CD4-positive, alpha-beta T cell (primary cell): ENCODE results near the gene SMURF2. TPM values are rescaled to one million over a fixed set of nuclear protein-coding genes. Genes with fewer than 3 reads are reported as not detected.

Experiments
- ATAC-seq: fragments of 200-7000 bp; cut with Tn5 transposase; one replicate; pipeline ENCODE4 v1.10.0; 2022; ENCODE audit warnings: mild to moderate bottlenecking; ENCODE audit not compliant: poor library complexity
- CTCF ChIA-PET: fragments of 350-600 bp; sonication (Branson Sonifier 250); formaldehyde crosslinking; loops from one replicate; lab custom pipeline; 2021; ENCODE audit warnings: antibody characterized with exemption, inconsistent platforms; lab: Charles Lee
- POLR2A ChIA-PET: fragments of 350-600 bp; sonication (Branson Sonifier 250); formaldehyde crosslinking; loops from one replicate; lab custom pipeline; 2021; ENCODE audit warnings: antibody characterized with exemption, inconsistent platforms; lab: Charles Lee
- DNase-seq, 14 experiments: peaks; one replicate each; pipeline ENCODE4 v3.0.0-alpha.2; 2013 to 2020; ENCODE audit warnings: mixed read lengths in 2 of 14
- H3K27ac ChIP-seq, 2 donors: one replicate each; pipeline versions ENCODE4 v1.5.1 to v1.7.0; 2013; ENCODE audit warnings: low read length in 2 of 2, low read depth in 1 of 2, mild to moderate bottlenecking in 1 of 2
- H3K27me3 ChIP-seq, 2 experiments: 1 replicate in 1 of 2; 2 replicates in 1 of 2; pipeline versions ENCODE4 v1.6.1 to v1.7.0; 2013; ENCODE audit warnings: low read length in 2 of 2, control low read depth in 1 of 2, mild to moderate bottlenecking in 1 of 2, moderate library complexity in 1 of 2; ENCODE audit not compliant: insufficient read depth in 2 of 2, control insufficient read depth in 1 of 2
- H3K36me3 ChIP-seq: one replicate; pipeline ENCODE4 v1.6.1; 2013; ENCODE audit warnings: low read length, control low read depth; ENCODE audit not compliant: insufficient read depth
- H3K4me1 ChIP-seq: one replicate; pipeline ENCODE4 v1.6.1; 2013; ENCODE audit warnings: low read length, control low read depth; ENCODE audit not compliant: insufficient read depth
- H3K4me3 ChIP-seq: one replicate; pipeline ENCODE4 v1.5.1; 2013; ENCODE audit warnings: mild to moderate bottlenecking, low read length, moderate library complexity
- H3K9me3 ChIP-seq, 2 experiments: 1 replicate in 1 of 2; 2 replicates in 1 of 2; pipeline versions ENCODE4 v1.6.1 to v1.7.0; 2013; ENCODE audit warnings: low read length in 2 of 2, mild to moderate bottlenecking in 2 of 2, control low read depth in 1 of 2, moderate library complexity in 1 of 2; ENCODE audit not compliant: control insufficient read depth in 1 of 2, insufficient read depth in 1 of 2
- H3K27ac Mint-ChIP-seq: one replicate; pipeline ENCODE4 v1.8.0; 2020; ENCODE audit warnings: mixed read lengths
- H3K27me3 Mint-ChIP-seq: one replicate; pipeline ENCODE4 v1.8.0; 2021; ENCODE audit warnings: mixed read lengths
- H3K36me3 Mint-ChIP-seq: one replicate; pipeline ENCODE4 v1.8.0; 2021; ENCODE audit warnings: low read depth, mixed read lengths
- H3K4me1 Mint-ChIP-seq: one replicate; pipeline ENCODE4 v1.8.0; 2021; ENCODE audit warnings: low read depth, mixed read lengths
- H3K4me3 Mint-ChIP-seq: one replicate; pipeline ENCODE4 v1.8.0; 2020; ENCODE audit warnings: mild to moderate bottlenecking, mixed read lengths
- H3K9me3 Mint-ChIP-seq: one replicate; pipeline ENCODE4 v1.8.0; 2020; ENCODE audit warnings: mixed read lengths
- intact Hi-C, 2 experiments: fragments of 100-400 bp; cut with DNase I in 1 of 2; cut with micrococcal nuclease in 1 of 2; formaldehyde crosslinking; loops; one replicate each; pipeline versions ENCODE4 v1.15.1 to v1.9.0; 2023 to 2025; cut with DNase I, micrococcal nuclease
- total RNA-seq, 174 experiments: library from RNA in 2 of 174; stranded (reverse) in 2 of 174; gene quantifications; one replicate each; pipeline ENCODE4 v1.2.3 and lab custom pipeline; 2021 to 2026
- TF ChIP-seq, protein P1 (sequence below): fragments of 200-600 bp; IDR thresholded peaks from one replicate; pipeline ENCODE4 v1.8.0; 2022; ENCODE audit warnings: antibody characterized with exemption, mild to moderate bottlenecking

The SMURF2 gene
- total RNA-seq, 2 experiments from 2014 or later, result 28.0 to 29.7 TPM

DNA sequence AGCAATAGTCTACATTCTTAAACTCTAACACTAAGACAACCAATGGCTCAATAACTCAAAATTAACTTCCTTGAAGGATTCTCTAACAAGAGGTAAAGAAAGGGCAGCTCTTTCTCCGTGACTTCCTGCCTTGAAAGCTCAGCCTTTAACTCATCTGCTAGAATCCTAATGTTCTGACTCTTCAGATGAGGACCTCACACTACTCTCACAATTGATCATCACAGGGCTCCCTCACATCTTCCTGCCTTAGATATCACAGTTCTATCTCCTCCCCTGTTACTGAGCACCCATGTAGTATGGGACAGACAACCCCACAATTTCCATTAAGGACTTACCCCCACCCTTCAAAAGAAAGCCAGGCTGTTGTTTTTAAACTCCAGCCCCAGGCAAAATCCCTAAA lies 33.5 kb downstream of the SMURF2 start:
- H3K9me3 Mint-ChIP-seq, result no peaks in the 10 kb centered on the region
- Histone ChIP-seq H3K9me3 (no peaks in the 10 kb centered on the region), H3K27me3 (no peaks in the 10 kb centered on the region), H3K4me1 (peaks cover 25% of the 10 kb centered on the region), H3K27ac (no peak overlapping the region), H3K36me3 (peaks cover 5% of the 10 kb centered on the region), H3K4me3 (no peak overlapping the region)
- no peaks in the 10 kb centered on the region for H3K27me3 Mint-ChIP-seq
- ChIA-PET POLR2A (interaction anchor here (1.1 kb wide), 1 partner anchor 122 kb away, joined by 3 read pairs; the partner anchor contains the start of gene CEP95), CTCF (interaction anchor here (1.8 kb wide), 1 partner anchor 20 kb away, joined by 5 read pairs; no protein-coding TSS in a partner anchor)
- intact Hi-C loops, result no loop called here
- H3K36me3 Mint-ChIP-seq, result peaks cover 9% of the 10 kb centered on the region
- TF ChIP-seq, protein P1, sequence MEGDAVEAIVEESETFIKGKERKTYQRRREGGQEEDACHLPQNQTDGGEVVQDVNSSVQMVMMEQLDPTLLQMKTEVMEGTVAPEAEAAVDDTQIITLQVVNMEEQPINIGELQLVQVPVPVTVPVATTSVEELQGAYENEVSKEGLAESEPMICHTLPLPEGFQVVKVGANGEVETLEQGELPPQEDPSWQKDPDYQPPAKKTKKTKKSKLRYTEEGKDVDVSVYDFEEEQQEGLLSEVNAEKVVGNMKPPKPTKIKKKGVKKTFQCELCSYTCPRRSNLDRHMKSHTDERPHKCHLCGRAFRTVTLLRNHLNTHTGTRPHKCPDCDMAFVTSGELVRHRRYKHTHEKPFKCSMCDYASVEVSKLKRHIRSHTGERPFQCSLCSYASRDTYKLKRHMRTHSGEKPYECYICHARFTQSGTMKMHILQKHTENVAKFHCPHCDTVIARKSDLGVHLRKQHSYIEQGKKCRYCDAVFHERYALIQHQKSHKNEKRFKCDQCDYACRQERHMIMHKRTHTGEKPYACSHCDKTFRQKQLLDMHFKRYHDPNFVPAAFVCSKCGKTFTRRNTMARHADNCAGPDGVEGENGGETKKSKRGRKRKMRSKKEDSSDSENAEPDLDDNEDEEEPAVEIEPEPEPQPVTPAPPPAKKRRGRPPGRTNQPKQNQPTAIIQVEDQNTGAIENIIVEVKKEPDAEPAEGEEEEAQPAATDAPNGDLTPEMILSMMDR, result no peak
- H3K27ac Mint-ChIP-seq, result peak overlapping the region; percentile 11
- DNase-seq (peak in 2 of 14 experiments; percentile 12 to 17), ATAC-seq (peak; percentile 49)
- peak overlapping the region; percentile 25 for H3K4me3 Mint-ChIP-seq
- peaks cover 71% of the 10 kb centered on the region for H3K4me1 Mint-ChIP-seq

DNA sequence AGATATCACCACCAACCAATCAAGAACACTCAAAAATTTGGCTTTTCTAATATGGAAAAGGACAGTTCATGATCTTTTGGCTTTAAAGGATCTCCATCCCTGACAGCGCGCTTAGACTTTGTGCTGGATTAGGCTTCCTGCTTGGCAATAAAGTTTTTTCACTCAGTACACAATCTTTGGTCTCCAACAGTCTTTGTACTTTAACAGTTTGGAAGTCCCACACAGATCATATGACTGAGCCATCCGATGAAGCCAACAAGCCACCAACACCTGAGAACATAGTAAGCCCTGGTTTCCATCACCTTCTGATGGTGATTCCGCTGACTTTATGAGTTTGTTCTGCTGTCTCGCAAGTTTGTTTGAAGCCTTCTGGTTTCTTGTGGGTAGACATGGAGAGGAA lies 34.3 kb downstream of the SMURF2 start:
- H3K27ac Mint-ChIP-seq, result peak overlapping the region; percentile 11
- peaks cover 16% of the 10 kb centered on the region for H3K36me3 Mint-ChIP-seq
- no peak overlapping the region for H3K4me3 Mint-ChIP-seq
- intact Hi-C loops, result no loop called here
- H3K9me3 ChIP-seq, result no peaks in the 10 kb centered on the region
- H3K27me3 ChIP-seq, result no peaks in the 10 kb centered on the region
- ATAC-seq (no peak), DNase-seq (peak in 1 of 14 experiments; percentile 9)
- no peak overlapping the region for H3K4me3 ChIP-seq
- TF ChIP-seq, protein P1, result no peak
- H3K36me3 ChIP-seq, result peaks cover 8% of the 10 kb centered on the region
- ChIA-PET POLR2A (no interaction called here), CTCF (no interaction called here)
- H3K27ac ChIP-seq, result no peak overlapping the region
- peaks cover 71% of the 10 kb centered on the region for H3K4me1 Mint-ChIP-seq
- H3K27me3 Mint-ChIP-seq, result no peaks in the 10 kb centered on the region
- no peaks in the 10 kb centered on the region for H3K9me3 Mint-ChIP-seq
- H3K4me1 ChIP-seq, result peaks cover 22% of the 10 kb centered on the region

DNA sequence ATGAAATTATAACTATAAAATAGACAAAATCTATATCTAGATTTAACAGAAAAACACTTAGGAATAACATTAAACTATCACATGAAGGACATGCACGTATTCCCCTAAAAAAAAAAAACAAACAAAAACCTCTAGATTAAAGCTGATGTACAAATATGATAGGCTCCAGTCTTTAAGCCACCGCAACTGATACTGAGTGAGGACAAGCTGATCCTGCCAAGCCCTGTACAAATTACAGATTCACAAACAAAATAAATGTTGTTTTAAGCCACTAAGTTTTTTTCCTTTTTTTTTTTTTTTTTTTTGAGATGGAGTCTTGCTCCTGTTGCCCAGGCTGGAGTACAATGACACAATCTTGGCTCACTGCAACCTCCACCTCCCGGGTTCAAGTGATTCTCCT lies 35.3 kb downstream of the SMURF2 start:
- no peak overlapping the region for H3K4me3 ChIP-seq
- H3K27ac ChIP-seq, result no peak overlapping the region
- DNase-seq (no peak), ATAC-seq (no peak)
- peaks cover 21% of the 10 kb centered on the region for H3K4me1 ChIP-seq
- intact Hi-C loops, result no loop called here
- no peaks in the 10 kb centered on the region for H3K9me3 ChIP-seq
- Mint-ChIP-seq H3K27me3 (no peaks in the 10 kb centered on the region), H3K27ac (no peak overlapping the region), H3K4me1 (peaks cover 69% of the 10 kb centered on the region), H3K9me3 (no peaks in the 10 kb centered on the region), H3K36me3 (peaks cover 18% of the 10 kb centered on the region), H3K4me3 (no peak overlapping the region)
- POLR2A ChIA-PET, result no interaction called here
- H3K36me3 ChIP-seq, result peaks cover 8% of the 10 kb centered on the region
- TF ChIP-seq, protein P1, result no peak
- H3K27me3 ChIP-seq, result no peaks in the 10 kb centered on the region
- CTCF ChIA-PET, result no interaction called here
